PC-3 (cell line): Measurements from ENCODE around the gene YIPF6. TPM values are rescaled to one million over a fixed set of nuclear protein-coding genes. Genes with fewer than 3 reads are reported as not detected.
"Not testable (repeated sequence)": the region's sequence is repeated elsewhere in the genome, so short reads cannot be mapped to it uniquely, and the experiment has no call there.

ENCODE experiments used
- ATAC-seq: fragments of 200-7000 bp; cut with Tn5 transposase; 2 replicates; pipeline ENCODE4 v1.9.1; 2020; ENCODE audit warnings: mild to moderate bottlenecking, moderate library complexity
- BruUV-seq: library from RNA; stranded (reverse); fragments of 400-500 nt; replicated peaks from 2 replicates; lab custom pipeline; 2021; lab: Mats Ljungman, UMichigan
- CTCF ChIA-PET: fragments of 300-600 bp; sonication (Branson Sonifier 250); formaldehyde crosslinking; loops from one replicate; lab custom pipeline; 2022; ENCODE audit warnings: antibody characterized with exemption; lab: Charles Lee
- POLR2A ChIA-PET: fragments of 300-600 bp; sonication (Branson Sonifier 250); formaldehyde crosslinking; loops from one replicate; lab custom pipeline; 2022; ENCODE audit warnings: antibody characterized with exemption; ENCODE audit not compliant: unreplicated experiment; lab: Charles Lee
- DNase-seq: peaks from one replicate; pipeline ENCODE4 v3.0.0-alpha.2; 2015
- H2AFZ ChIP-seq: fragments of 300-600 bp; sonication (generic); 2 replicates; pipeline ENCODE4 v1.6.0; 2016; ENCODE audit warnings: antibody characterized with exemption, low read length
- H3F3A ChIP-seq: fragments of 300-600 bp; sonication (generic); one replicate; pipeline ENCODE4 v1.6.0; 2017; ENCODE audit warnings: antibody characterized with exemption, low read length, control low read depth, mild to moderate bottlenecking; ENCODE audit not compliant: unreplicated experiment
- H3K27ac ChIP-seq: fragments of 300-600 bp; sonication (generic); 2 replicates; pipeline ENCODE4 v1.5.1; 2016; ENCODE audit warnings: mild to moderate bottlenecking, low read length
- H3K27me3 ChIP-seq: fragments of 300-600 bp; sonication (generic); 2 replicates; pipeline ENCODE4 v1.6.1; 2016; ENCODE audit warnings: low read length, mixed read lengths
- H3K36me3 ChIP-seq: fragments of 300-600 bp; sonication (generic); 2 replicates; pipeline ENCODE4 v1.6.1; 2016; ENCODE audit warnings: low read depth, mixed run types, low read length, mixed read lengths
- H3K4me1 ChIP-seq: fragments of 300-600 bp; sonication (generic); 2 replicates; pipeline ENCODE4 v1.5.1; 2016; ENCODE audit warnings: low read length; ENCODE audit not compliant: insufficient read depth
- H3K4me2 ChIP-seq: fragments of 300-600 bp; sonication (generic); 2 replicates; pipeline ENCODE4 v1.6.0; 2016; ENCODE audit warnings: low read length
- H3K4me3 ChIP-seq: fragments of 300-600 bp; sonication (generic); 2 replicates; pipeline ENCODE4 v1.5.1; 2016; ENCODE audit warnings: mild to moderate bottlenecking, low read length, mixed read lengths
- H3K79me2 ChIP-seq: fragments of 300-600 bp; sonication (generic); 2 replicates; pipeline ENCODE4 v1.6.1; 2017; ENCODE audit warnings: low read length, mixed read lengths
- H3K9ac ChIP-seq: fragments of 300-600 bp; sonication (generic); 2 replicates; pipeline ENCODE4 v1.6.0; 2016; ENCODE audit warnings: mild to moderate bottlenecking, low read length
- H3K9me2 ChIP-seq: fragments of 300-600 bp; sonication (generic); replicated peaks from 2 replicates; pipeline ENCODE4 v1.6.1; 2016; ENCODE audit warnings: mixed run types, low read length, mixed read lengths
- H3K9me3 ChIP-seq: fragments of 300-600 bp; sonication (generic); 2 replicates; pipeline ENCODE4 v1.6.1; 2016; ENCODE audit warnings: low read length, mixed read lengths
- H4K20me1 ChIP-seq: fragments of 300-600 bp; sonication (generic); 2 replicates; pipeline ENCODE4 v1.6.1; 2016; ENCODE audit warnings: low read length, mixed read lengths
- CTCF ChIP-seq: fragments of 300-600 bp; sonication (generic); conservative IDR thresholded peaks from 2 replicates; pipeline ENCODE4 v1.5.1; 2017; ENCODE audit warnings: antibody characterized with exemption, low read depth, mild to moderate bottlenecking, low read length
- EZH2 ChIP-seq: fragments of 300-600 bp; sonication (generic); IDR thresholded peaks from one replicate; pipeline ENCODE4 v1.6.1; 2017; ENCODE audit warnings: antibody characterized with exemption, mild to moderate bottlenecking, low read length; ENCODE audit not compliant: unreplicated experiment
- EZH2phosphoT487 ChIP-seq: fragments of 300-600 bp; sonication (generic); IDR thresholded peaks from 2 replicates; pipeline ENCODE4 v1.6.1; 2018; ENCODE audit warnings: mild to moderate bottlenecking, antibody characterized with exemption, low read length, borderline replicate concordance
- intact Hi-C: fragments of 100-400 bp; cut with micrococcal nuclease; formaldehyde crosslinking; loops from 2 replicates; pipeline ENCODE4 v1.9.0; 2023
- total RNA-seq: library from RNA; depleted of rRNA; stranded (reverse); fragments of >200 nt; gene quantifications from 2 replicates; pipeline ENCODE4 v1.2.3, GENCODE V29; 2014

The YIPF6 gene
- total RNA-seq, 1 experiment from 2014 or later: 37.0 TPM

- Histone ChIP-seq H3K27ac (no peak overlapping the region), H3K4me3 (no peak overlapping the region), H3K4me2 (no peak overlapping the region), H3K9me3 (no peaks in the 10 kb centered on the region), H2AFZ (no peak overlapping the region), H3F3A (no peaks in the 10 kb centered on the region), H3K27me3 (no peaks in the 10 kb centered on the region), H4K20me1 (peaks cover 8% of the 10 kb centered on the region), H3K9me2 (no peaks in the 10 kb centered on the region), H3K36me3 (peaks cover 24% of the 10 kb centered on the region), H3K79me2 (peaks cover 37% of the 10 kb centered on the region), H3K4me1 (no peaks in the 10 kb centered on the region), H3K9ac (no peak overlapping the region)
- DNase-seq (peak; percentile 70), ATAC-seq (peak; percentile 42; the same call in 1 of the 2 replicates)
- BruUV-seq: no TSS peak
- TF ChIP-seq CTCF: peak; percentile 74
- TF ChIP-seq EZH2: no peak
- TF ChIP-seq EZH2phosphoT487: no peak
- POLR2A ChIA-PET: no interaction called here
- CTCF ChIA-PET: no interaction called here
- intact Hi-C loops: loop anchor here (1.0 kb wide), 1 partner anchor 200 kb away; no protein-coding TSS in a partner anchor
Observed at GRCh38 chrX:68511255-68511654, 12.4 kb downstream of the YIPF6 start.

- H3K4me3 ChIP-seq, intact Hi-C loops, H2AFZ ChIP-seq, H4K20me1 ChIP-seq, H3K79me2 ChIP-seq, BruUV-seq, H3K4me1 ChIP-seq, H3K27me3 ChIP-seq, H3K9me2 ChIP-seq, H3K9me3 ChIP-seq, DNase-seq, CTCF ChIA-PET, H3F3A ChIP-seq, H3K9ac ChIP-seq, H3K4me2 ChIP-seq, H3K27ac ChIP-seq, ATAC-seq: not testable (repeated sequence)
- POLR2A ChIA-PET: interaction anchor here (0.7 kb wide), 1 partner anchor 143 kb away, joined by 3 read pairs; no protein-coding TSS in a partner anchor
- H3K36me3 ChIP-seq: peaks cover 23% of the 10 kb centered on the region
Observed at GRCh38 chrX:68524680-68525079, 25.8 kb downstream of the YIPF6 start.

GRCh38 chrX:68532831-68533533, 34.1 kb downstream of the YIPF6 start:
- TF ChIP-seq EZH2: no peak
- no peak for TF ChIP-seq CTCF
- no peak for TF ChIP-seq EZH2phosphoT487
- H2AFZ ChIP-seq: no peak overlapping the region
- no TSS peak for BruUV-seq
- no peaks in the 10 kb centered on the region for H3K4me1 ChIP-seq
- DNase-seq: no peak
- no peaks in the 10 kb centered on the region for H3K9me2 ChIP-seq
- H4K20me1 ChIP-seq: no peaks in the 10 kb centered on the region
- no peak for ATAC-seq
- ChIA-PET POLR2A (interaction anchor here (0.6 kb wide), 1 partner anchor 178 kb away, joined by 3 read pairs; no protein-coding TSS in a partner anchor), CTCF (no interaction called here)
- no peak overlapping the region for H3K27ac ChIP-seq
- no peaks in the 10 kb centered on the region for H3K79me2 ChIP-seq
- no peaks in the 10 kb centered on the region for H3F3A ChIP-seq
- H3K27me3 ChIP-seq: no peaks in the 10 kb centered on the region
- no peak overlapping the region for H3K9ac ChIP-seq
- H3K4me3 ChIP-seq: no peak overlapping the region
- no peak overlapping the region for H3K4me2 ChIP-seq
- intact Hi-C loops: no loop called here
- no peaks in the 10 kb centered on the region for H3K9me3 ChIP-seq
- peaks cover 22% of the 10 kb centered on the region; the same call in 1 of the 2 replicates for H3K36me3 ChIP-seq
